BLaER1 (cell line): ENCODE data around the gene ECPAS.

Experiments
- H3K27ac ChIP-seq: shearing (Covaris generic); formaldehyde crosslinking; 2 replicates; pipeline ENCODE4 v1.8.1; 2022
- H3K27me3 ChIP-seq: shearing (Covaris generic); formaldehyde crosslinking; 2 replicates; pipeline ENCODE4 v1.8.1; 2022
- H3K36me3 ChIP-seq: shearing (Covaris generic); formaldehyde crosslinking; 2 replicates; pipeline ENCODE4 v1.8.1; 2022
- H3K4me1 ChIP-seq: shearing (Covaris generic); formaldehyde crosslinking; 2 replicates; pipeline ENCODE4 v1.8.1; 2022
- H3K4me2 ChIP-seq: shearing (Covaris generic); formaldehyde crosslinking; 2 replicates; pipeline ENCODE4 v1.8.1; 2022
- H3K4me3 ChIP-seq: shearing (Covaris generic); formaldehyde crosslinking; 2 replicates; pipeline ENCODE4 v1.8.1; 2022
- H3K9ac ChIP-seq: shearing (Covaris generic); formaldehyde crosslinking; 2 replicates; pipeline ENCODE4 v1.8.1; 2022
- H3K9me3 ChIP-seq: shearing (Covaris generic); formaldehyde crosslinking; 2 replicates; pipeline ENCODE4 v1.8.1; 2022
- H4K20me1 ChIP-seq: shearing (Covaris generic); formaldehyde crosslinking; 2 replicates; pipeline ENCODE4 v1.8.1; 2022
- Cebpa-rat ChIP-seq: shearing (Covaris generic); IDR thresholded peaks from 2 replicates; pipeline ENCODE4 v1.8.1; 2022

The ECPAS gene

DNA sequence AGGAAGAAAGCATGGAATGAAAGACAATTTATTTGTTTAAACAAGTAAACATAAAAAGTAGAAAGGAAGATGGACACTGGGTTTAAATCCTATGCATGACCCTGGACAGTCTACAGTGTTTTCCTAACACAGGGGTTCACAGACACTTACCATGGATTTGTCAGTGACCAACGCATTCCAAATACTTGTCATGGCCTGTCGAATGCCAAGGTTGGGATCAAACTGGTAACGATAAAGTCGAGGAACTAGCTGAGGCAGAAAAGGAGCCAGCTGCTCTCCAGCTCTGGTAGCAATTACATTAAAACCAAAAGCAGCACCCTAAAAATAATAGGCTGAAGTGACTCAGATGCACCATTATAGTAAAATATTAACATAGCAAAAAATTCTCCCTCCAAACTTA, 94.8 kb downstream of the ECPAS start:
- no peak for TF ChIP-seq Cebpa-rat
- Histone ChIP-seq H3K27me3 (no peaks in the 10 kb centered on the region), H4K20me1 (no peaks in the 10 kb centered on the region), H3K4me3 (no peak overlapping the region), H3K36me3 (peaks cover 98% of the 10 kb centered on the region), H3K9me3 (no peaks in the 10 kb centered on the region), H3K4me2 (no peak overlapping the region), H3K27ac (no peak overlapping the region), H3K4me1 (no peaks in the 10 kb centered on the region), H3K9ac (no peak overlapping the region)

DNA sequence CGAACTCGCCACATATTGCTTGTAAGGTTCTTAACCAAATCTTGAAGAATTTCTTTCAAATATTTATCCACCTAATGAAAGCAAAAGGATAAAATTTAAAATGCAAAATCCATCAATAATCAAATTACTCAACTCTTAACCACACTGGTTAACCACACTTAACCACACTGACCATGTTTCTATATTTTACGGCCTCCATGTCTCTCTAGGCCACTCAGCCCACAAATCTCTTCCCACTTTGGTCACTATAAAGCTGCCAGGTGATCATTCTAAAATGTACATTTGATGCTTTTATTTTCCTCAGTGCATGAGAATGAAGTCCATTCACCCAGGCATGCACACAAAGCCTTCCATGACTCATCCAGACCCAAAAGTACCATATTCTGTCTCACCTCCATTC, 97.8 kb downstream of the ECPAS start:
- peaks cover 97% of the 10 kb centered on the region for H3K36me3 ChIP-seq
- H3K27ac ChIP-seq, result no peak overlapping the region
- H3K27me3 ChIP-seq, result no peaks in the 10 kb centered on the region

DNA sequence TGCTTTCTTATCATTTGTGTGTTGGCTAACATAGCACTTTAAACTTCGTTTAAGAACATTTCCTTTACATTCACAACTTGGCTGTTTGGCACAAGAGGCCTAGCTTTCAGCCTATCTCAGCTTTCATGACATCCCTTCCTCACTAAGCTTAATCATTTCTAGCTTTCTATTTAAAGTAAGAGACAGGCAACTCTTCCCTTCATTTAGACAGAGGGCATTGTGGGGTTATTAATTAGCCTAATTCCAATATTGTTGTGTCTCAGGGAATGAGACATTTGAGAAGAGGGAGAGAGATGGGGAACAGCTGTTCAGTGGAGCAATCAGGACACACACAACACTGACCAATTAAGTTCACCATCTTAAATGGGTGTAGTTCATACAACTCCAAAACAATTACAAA, 103.2 kb downstream of the ECPAS start:
- Histone ChIP-seq H3K4me2 (no peak overlapping the region), H3K4me3 (no peak overlapping the region), H3K27me3 (no peaks in the 10 kb centered on the region), H3K9me3 (no peaks in the 10 kb centered on the region), H3K4me1 (no peaks in the 10 kb centered on the region), H3K36me3 (peaks cover 87% of the 10 kb centered on the region), H4K20me1 (no peaks in the 10 kb centered on the region), H3K9ac (no peak overlapping the region), H3K27ac (no peak overlapping the region)
- no peak for TF ChIP-seq Cebpa-rat

More for the DNA sequence above, 97.8 kb downstream of the ECPAS start:
- TF ChIP-seq Cebpa-rat, result no peak
- Histone ChIP-seq H3K4me1 (no peaks in the 10 kb centered on the region), H3K4me2 (no peak overlapping the region), H4K20me1 (no peaks in the 10 kb centered on the region), H3K4me3 (no peak overlapping the region), H3K9me3 (no peaks in the 10 kb centered on the region), H3K9ac (no peak overlapping the region)

DNA sequence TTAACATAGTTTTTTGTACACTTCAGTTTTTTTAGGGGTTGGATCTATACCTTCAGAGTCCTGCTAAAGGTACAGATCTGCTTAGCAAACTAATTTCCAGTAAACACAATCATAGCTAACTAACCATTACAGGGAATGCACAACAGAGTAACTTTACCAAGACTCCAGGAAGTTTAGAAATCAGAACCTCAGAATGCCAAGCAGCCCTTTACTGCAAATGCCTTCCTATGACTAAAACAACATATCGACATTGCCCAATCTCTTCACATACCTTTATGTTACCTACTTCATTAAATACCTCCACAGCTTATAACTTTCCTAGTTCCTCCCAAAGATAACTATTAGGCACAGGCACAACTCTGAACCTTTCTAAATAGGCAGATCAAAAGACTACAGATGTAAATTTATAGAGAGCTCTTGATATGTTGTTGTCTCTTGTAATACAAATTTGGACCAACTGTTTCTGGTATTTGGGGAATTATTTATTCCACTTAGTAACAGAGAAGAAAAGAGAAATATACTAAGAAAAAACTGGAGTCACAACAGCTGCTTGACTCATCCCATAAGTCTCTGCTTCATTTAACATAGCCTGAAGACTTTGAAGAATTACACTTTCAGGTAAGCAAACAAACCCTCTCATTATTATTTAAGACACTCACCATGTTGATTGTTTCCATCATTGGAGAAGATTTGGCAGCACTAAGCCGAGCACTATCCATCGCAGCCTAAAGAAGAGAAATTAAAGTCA, 108.2 kb downstream of the ECPAS start:
- TF ChIP-seq Cebpa-rat, result no peak
- no peak overlapping the region for H3K4me2 ChIP-seq
- no peaks in the 10 kb centered on the region for H4K20me1 ChIP-seq
- no peak overlapping the region for H3K4me3 ChIP-seq
- no peaks in the 10 kb centered on the region for H3K9me3 ChIP-seq
- H3K36me3 ChIP-seq, result peaks cover 85% of the 10 kb centered on the region
- no peak overlapping the region for H3K9ac ChIP-seq
- no peak overlapping the region for H3K27ac ChIP-seq
- no peaks in the 10 kb centered on the region for H3K27me3 ChIP-seq
- no peaks in the 10 kb centered on the region for H3K4me1 ChIP-seq

DNA sequence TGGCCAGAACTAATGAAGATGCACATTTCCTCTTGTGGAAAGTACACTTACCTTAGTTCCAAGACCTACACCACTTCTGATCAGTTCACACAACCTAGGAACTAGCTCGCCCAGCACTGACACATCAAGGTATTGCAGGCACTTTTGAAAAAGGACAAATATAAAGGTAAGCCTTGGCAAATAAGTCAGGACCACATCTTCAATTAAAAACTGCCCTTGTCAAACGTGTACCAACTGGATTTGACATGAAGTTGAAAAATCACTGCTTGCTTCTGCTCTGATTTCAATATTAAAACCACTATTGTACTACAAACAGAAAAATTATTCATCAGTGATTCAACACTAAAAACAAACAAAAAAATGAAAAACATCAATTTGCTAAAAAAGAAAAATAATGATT, 109.1 kb downstream of the ECPAS start:
- no peaks in the 10 kb centered on the region for H3K9me3 ChIP-seq
- no peak overlapping the region for H3K4me2 ChIP-seq
- peaks cover 85% of the 10 kb centered on the region for H3K36me3 ChIP-seq
- H3K9ac ChIP-seq, result no peak overlapping the region
- H3K4me1 ChIP-seq, result no peaks in the 10 kb centered on the region
- H3K27ac ChIP-seq, result no peak overlapping the region
- H3K27me3 ChIP-seq, result no peaks in the 10 kb centered on the region
- H4K20me1 ChIP-seq, result no peaks in the 10 kb centered on the region
- no peak overlapping the region for H3K4me3 ChIP-seq
- no peak for TF ChIP-seq Cebpa-rat

DNA sequence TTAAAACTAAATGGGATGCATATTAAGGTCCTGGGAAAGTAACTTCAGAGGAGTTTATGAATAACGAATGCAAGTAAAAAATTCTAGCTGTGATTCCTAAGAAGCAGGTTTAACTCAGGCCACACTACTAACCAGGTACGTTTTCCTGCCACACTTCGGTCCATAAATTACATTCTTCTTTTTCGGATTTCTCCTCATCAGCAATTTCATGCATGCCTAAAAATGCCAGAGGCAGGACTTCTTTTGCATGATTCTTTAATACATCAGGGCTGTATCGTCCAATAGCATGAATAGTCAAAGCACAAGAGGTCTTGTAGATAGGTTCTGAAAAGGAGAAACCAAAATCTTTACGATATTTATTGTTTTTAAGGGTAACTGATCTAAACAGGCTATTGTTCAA, 111.9 kb downstream of the ECPAS start:
- Histone ChIP-seq H3K27me3 (no peaks in the 10 kb centered on the region), H3K9me3 (no peaks in the 10 kb centered on the region), H3K4me2 (no peak overlapping the region), H3K4me3 (no peak overlapping the region), H4K20me1 (no peaks in the 10 kb centered on the region), H3K4me1 (no peaks in the 10 kb centered on the region), H3K27ac (no peak overlapping the region), H3K36me3 (peaks cover 84% of the 10 kb centered on the region), H3K9ac (no peak overlapping the region)
- no peak for TF ChIP-seq Cebpa-rat

DNA sequence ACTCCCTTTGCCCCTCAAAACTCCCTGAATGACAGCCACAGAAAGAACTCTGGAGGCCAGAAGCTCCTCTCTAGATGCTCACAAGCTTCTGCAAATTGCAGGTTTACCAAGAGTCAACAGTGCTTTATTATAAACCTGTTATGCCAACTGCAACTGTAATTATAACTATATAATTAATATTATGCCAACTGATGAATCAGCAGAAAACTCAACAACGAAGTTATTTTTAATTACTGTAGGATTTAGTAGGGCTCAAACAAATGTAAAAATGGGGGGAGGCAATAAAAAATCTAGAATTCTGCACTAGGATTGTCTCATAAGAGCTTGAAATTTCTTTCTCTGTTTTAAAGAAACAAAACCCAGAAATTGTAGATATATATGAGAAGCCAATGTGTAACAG, 117.2 kb downstream of the ECPAS start:
- Histone ChIP-seq H3K36me3 (peaks cover 90% of the 10 kb centered on the region), H3K4me3 (no peak overlapping the region), H3K9ac (no peak overlapping the region), H4K20me1 (no peaks in the 10 kb centered on the region), H3K9me3 (no peaks in the 10 kb centered on the region), H3K27me3 (no peaks in the 10 kb centered on the region), H3K4me1 (no peaks in the 10 kb centered on the region), H3K27ac (no peak overlapping the region), H3K4me2 (no peak overlapping the region)
- TF ChIP-seq Cebpa-rat, result no peak

DNA sequence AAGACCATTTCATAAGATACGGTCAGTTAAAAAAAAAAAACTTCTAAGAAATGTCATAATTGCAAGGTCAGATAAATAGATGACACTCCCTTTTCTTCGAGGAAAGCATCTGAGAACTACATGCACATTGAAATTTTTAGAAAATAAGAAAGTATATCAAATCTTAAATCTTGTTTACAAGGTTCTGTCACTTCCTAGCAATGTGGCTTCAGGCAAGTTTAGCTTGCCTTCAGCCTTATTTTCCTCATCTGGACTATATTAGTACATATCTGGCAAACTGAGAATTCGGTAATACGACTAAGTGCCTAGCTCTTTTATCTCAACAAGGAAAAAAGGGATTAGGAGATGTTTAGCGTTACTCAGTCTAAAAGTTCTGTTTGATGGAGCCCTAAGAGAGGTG, 121.7 kb downstream of the ECPAS start:
- Histone ChIP-seq H3K9ac (no peak overlapping the region), H3K36me3 (peaks cover 64% of the 10 kb centered on the region), H3K27ac (no peak overlapping the region), H4K20me1 (no peaks in the 10 kb centered on the region), H3K27me3 (no peaks in the 10 kb centered on the region), H3K4me2 (no peak overlapping the region), H3K4me1 (no peaks in the 10 kb centered on the region), H3K4me3 (no peak overlapping the region), H3K9me3 (no peaks in the 10 kb centered on the region)
- no peak for TF ChIP-seq Cebpa-rat

DNA sequence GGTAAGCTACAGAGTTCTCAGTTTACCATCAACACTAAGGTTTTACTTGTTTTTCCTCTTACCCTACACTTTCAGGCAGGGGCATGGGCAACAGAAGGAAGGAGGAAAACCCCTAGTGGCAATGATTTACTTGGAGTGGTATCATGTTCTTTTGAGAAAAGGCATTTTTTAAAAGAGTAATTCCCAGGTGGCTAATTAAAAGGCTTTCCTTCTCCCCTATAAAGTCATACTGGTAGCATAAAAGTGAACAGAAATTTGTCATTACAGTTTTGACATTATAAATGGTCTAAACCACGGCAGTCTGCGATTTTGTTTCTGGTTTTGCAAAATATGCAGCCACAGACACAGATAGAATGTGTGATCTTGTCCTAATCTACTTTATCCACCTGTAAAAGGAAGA, 123.3 kb downstream of the ECPAS start:
- TF ChIP-seq Cebpa-rat, result no peak
- H3K27me3 ChIP-seq, result no peaks in the 10 kb centered on the region
- no peaks in the 10 kb centered on the region for H3K9me3 ChIP-seq
- H3K4me3 ChIP-seq, result no peak overlapping the region
- H3K4me2 ChIP-seq, result no peak overlapping the region
- no peak overlapping the region for H3K9ac ChIP-seq
- H3K36me3 ChIP-seq, result peaks cover 52% of the 10 kb centered on the region
- no peaks in the 10 kb centered on the region for H3K4me1 ChIP-seq
- H4K20me1 ChIP-seq, result no peaks in the 10 kb centered on the region
- H3K27ac ChIP-seq, result no peak overlapping the region

DNA sequence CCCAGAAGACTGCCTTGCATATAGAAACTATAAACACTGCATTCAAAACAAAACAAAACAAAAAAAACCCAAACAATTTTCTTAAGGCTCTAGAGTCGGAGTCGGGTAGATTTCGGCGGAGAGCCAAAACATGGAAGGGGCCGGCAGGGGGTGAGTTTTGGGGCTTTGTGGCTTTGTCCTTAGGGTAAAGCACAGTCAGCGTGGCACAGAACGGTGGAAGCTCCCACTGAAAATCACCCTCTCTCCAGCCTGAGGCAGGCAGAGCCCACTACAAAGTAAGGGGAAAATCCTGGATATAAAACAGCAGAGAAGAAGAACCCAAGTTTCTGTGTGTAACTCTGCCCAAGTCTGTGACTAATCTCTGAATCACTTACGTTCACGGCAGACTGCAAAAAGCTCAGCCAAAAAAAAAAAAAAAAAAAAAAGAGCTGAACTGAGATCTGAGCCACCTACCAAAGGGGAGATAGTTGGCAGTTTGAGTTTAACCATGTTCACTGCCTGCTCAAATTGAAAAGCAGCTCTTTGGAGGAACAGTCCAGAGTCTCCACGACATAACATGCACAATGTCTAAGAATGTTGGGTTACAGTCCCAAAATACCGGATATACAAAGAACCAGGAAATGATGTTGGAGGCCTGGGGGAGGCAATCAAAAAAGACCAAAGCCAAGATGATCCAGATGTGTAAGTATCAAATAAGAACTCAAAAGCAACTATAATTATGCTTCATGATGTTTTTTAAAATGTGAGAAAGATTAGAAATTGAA, 127.5 kb downstream of the ECPAS start:
- TF ChIP-seq Cebpa-rat, result no peak
- Histone ChIP-seq H3K27ac (no peak overlapping the region), H3K4me1 (no peaks in the 10 kb centered on the region), H3K9ac (no peak overlapping the region), H3K9me3 (no peaks in the 10 kb centered on the region), H3K27me3 (no peaks in the 10 kb centered on the region), H3K4me2 (no peak overlapping the region), H4K20me1 (no peaks in the 10 kb centered on the region), H3K4me3 (no peak overlapping the region), H3K36me3 (peaks cover 16% of the 10 kb centered on the region)
